Limb (tissue), 2 donors: ENCODE measurements around the gene TNNT2.

Experiments used
- DNase-seq, 2 donors: peaks; one replicate each; pipeline ENCODE4 v3.0.0-alpha.2; 2016; ENCODE audit errors: extremely low spot score in 2 of 2

The TNNT2 gene

GRCh38 chr1:201334325-201335173 is 42.9 kb downstream of the TNNT2 start:
- DNase-seq, result no peak

- no peak for DNase-seq
Observed at GRCh38 chr1:201332616-201333335, 44.7 kb downstream of the TNNT2 start.

GRCh38 chr1:201332021-201332420 is 45.5 kb downstream of the TNNT2 start:
- DNase-seq, result no peak

- DNase-seq, result no peak
Observed at GRCh38 chr1:201331166-201331565, 46.3 kb downstream of the TNNT2 start.

GRCh38 chr1:201330541-201330940 is 46.9 kb downstream of the TNNT2 start:
- DNase-seq, result no peak

DNA sequence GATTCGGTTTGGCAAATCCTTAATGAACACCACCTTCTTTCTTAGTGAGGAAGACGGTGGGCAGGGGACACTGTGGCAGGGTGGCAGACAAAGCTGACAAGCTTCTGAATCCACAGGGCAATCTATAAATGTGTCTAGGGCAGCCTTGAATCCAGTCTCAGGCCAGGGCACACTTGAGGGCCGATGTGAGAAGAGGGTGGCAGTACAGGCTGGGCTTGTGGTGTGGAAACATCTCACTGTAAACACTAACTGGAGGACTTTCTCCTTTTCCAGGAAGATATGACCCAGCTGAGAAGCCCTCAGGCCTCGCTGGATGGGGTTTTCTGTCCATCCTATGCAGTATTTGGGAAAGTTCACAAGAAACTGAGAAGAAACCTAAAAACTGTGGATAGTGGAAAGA is 47.7 kb downstream of the TNNT2 start:
- no peak for DNase-seq

DNA sequence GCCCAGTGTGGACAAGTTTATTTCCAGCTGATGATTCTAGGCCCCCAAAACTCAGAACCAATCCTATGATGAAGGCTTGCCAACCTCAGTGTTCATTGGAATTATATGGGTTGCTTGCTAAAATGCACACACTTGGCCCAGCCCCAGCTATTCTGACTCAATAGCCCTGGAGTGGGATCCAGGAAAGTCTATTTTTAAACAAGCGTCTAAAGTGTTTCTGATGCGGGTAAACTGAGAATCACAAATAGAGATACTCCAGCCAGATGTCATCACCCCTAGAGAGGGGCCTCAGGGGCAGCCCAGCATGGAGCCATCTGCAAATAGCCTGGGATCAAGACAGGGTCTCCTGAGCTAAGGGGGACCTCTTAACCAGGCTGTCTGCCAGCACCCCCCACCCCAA is 48.2 kb downstream of the TNNT2 start:
- DNase-seq, result no peak

GRCh38 chr1:201328576-201328975 is 48.9 kb downstream of the TNNT2 start:
- DNase-seq, result no peak

GRCh38 chr1:201327687-201328240 is 49.7 kb downstream of the TNNT2 start:
- DNase-seq, result no peak

DNA sequence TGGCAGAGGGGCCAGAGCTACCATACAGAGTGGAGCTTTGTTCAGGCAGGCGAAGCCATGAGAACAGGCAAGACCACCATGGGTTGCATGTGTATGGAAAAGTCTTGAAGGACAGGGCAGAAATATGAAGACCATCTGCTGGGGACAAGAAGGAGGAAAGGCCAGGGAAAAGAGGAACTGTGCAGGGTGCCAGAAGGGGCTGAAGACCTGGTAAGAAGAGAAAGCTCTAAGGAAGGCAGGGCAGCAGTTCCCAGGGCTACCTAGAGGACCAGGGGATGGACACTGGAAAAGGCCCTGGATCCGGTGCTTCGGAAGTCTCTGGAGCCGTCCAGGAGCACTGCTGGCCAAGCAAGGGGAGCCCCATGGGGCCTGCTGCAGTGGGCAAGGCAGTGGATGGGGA is 50.8 kb downstream of the TNNT2 start:
- DNase-seq, result no peak

DNA sequence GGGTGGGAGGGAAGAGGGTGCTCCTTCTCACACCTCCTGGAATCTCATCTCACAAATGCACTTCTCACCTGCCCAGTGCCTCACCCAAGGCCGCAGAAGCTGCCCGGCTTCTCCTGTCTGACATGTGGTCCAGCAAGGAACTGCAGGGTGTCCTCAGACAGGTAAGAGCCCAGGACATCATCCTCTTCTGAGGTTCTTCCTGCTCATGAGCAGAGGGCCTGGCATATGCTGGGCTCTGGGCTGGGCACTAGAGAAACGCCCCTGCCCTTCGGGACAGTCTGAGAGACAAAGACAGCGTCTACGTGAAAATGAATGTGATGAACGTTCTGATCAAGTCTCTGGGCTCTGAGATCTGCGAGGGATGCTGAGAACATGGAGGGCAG is 51.8 kb downstream of the TNNT2 start:
- no peak for DNase-seq

GRCh38 chr1:201324821-201325677 is 52.4 kb downstream of the TNNT2 start:
- DNase-seq, result no peak

GRCh38 chr1:201324306-201324705 is 53.2 kb downstream of the TNNT2 start:
- no peak for DNase-seq

DNA sequence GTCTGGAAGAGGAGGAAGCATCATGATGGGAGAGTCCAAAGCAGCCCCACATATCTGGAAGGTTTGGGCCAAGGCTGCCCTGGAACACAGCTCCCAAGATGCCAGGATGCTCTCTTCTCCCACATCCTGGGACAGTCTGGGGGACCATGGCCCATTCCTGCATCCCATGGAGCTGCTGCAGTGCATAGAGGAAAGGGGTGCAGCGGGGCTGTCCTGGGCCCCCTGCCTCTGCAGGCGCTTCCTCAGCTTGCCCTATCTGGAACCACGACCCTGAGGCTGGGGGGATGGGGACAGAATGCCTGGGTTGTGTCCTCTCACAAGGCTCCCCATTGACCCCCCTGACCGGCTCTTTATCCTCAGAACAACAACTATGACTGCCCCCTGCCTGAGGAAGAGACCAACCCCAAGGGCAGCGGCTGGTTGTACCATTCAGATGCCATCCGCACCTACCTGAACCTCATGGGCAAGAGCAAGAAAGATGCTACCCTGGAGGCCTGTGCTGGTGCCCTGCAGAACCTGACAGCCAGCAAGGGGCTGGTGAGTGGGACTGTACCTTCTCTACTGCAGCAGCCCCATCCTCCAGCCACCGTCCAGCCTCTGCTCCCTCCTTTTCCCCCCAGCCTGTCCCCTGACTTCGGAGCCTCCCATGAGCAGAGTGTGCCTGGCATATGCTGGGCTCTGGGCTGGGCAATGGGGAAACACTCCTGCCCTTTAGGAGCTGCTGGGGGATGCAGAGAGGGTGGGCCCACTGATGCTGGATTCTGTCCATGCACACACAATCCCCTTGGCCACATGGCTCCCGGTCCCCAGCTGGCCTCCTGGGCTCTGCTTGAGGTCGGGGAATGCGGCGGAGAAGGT is 54.6 kb downstream of the TNNT2 start:
- DNase-seq, result no peak

- DNase-seq, result no peak
Observed at GRCh38 chr1:201321826-201322390, 55.6 kb downstream of the TNNT2 start.

- DNase-seq, result no peak
Observed at GRCh38 chr1:201320168-201320788, 57.2 kb downstream of the TNNT2 start.

GRCh38 chr1:201319631-201320030 is 57.8 kb downstream of the TNNT2 start:
- no peak for DNase-seq

DNA sequence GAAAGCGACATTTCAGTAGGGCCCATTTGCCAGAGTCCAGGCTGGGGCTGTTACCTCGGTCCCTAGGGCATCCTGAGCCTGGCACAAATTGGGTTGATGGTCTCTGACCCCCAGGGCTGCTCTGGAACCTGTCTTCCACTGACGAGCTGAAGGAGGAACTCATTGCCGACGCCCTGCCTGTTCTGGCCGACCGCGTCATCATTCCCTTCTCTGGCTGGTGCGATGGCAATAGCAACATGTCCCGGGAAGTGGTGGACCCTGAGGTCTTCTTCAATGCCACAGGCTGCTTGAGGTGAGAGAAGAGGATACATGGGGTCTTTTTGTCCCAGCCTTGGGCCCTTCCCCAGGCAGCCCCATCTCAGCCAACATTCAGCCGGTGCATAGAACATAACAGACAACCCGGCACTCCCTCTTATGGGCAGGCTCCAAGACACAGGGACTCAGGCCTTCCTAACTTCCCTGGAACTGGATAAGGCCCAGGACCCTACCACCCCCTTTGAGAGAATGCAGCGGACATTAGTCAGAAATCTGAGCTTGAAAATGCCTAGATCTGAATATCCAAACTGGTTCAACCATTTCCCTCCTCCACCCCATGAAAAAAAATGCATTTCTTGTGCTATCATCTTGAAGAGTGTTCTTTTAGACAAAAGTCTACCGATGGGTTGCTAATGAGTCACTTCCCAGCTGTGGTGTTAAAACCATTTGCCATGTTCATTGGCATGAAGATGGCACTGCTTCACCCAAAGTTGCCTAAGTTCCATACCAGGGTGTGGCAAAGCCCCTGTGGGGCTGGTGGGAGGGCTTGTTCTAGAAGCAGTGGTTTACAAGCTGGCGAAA is 58.8 kb downstream of the TNNT2 start:
- DNase-seq, result no peak

GRCh38 chr1:201317551-201317950 is 59.9 kb downstream of the TNNT2 start:
- DNase-seq, result no peak
